Measurements from ENCODE around the gene ZNF516.

The ZNF516 gene

DNA sequence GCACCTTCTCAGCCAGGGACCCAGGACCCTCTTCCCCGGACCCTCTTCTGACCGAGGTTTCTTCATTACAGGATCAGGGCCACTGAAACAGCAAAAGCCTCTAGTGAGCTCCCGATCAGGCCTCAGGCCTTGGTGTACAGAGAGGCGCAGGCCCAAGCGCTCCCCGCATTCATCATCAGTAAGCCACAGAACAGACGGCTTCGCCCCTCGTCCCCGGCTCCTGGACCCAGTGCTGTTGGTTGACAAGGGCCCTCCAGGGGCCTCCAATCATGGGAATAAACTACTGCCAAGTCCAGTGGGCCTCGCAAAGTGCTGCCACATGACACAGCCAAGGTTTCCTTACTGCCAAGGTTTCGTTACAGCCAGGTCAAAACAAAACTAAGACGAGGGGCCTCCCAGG is 111.4 kb downstream of the ZNF516 start:
- Histone ChIP-seq H3K9me3 (ENCODE audit: control insufficient read depth, low read length) (no peaks in the 10 kb centered on the region), H3K4me1 (ENCODE audit: control insufficient read depth, insufficient read depth, low read length, poor library complexity, severe bottlenecking) (peaks cover 10% of the 10 kb centered on the region), H3K27ac (ENCODE audit: insufficient read depth, low read length, poor library complexity, severe bottlenecking) (no peak overlapping the region), H3K4me3 (ENCODE audit: insufficient read depth, low read depth, low read length, poor library complexity, severe bottlenecking) (no peak overlapping the region), H3K27me3 (replicated peaks; ENCODE audit: control insufficient read depth, insufficient read depth, low read length, poor library complexity, severe bottlenecking) (no peaks in the 10 kb centered on the region), H3K36me3 (ENCODE audit: control insufficient read depth, insufficient read depth, low read length) (no peaks in the 10 kb centered on the region)
- no peak for DNase-seq

DNA sequence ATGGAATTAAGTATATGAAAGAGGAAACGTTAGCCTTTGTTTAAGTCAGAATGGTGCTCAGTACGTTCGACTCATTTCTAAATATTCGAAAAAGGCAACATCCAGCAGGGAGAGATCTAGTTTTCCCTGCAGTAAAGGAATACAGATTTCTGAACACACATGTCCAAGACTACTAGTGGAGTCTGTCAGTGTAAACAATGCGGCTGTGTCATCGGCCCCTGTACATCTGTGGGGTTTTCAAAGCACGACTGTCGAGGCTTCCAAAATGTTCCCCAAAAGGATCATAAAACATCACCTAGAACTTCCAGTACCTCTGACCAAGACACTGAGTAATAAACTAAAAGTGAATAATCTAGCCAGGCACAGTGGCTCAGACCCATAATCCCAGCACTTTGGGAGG is 112.8 kb downstream of the ZNF516 start:
- H3K9me3 ChIP-seq (ENCODE audit: control insufficient read depth, low read length): no peaks in the 10 kb centered on the region
- no peaks in the 10 kb centered on the region for H3K36me3 ChIP-seq (ENCODE audit: control insufficient read depth, insufficient read depth, low read length)
- H3K4me3 ChIP-seq (ENCODE audit: insufficient read depth, low read depth, low read length, poor library complexity, severe bottlenecking): no peak overlapping the region
- no peak for DNase-seq
- H3K27me3 ChIP-seq (replicated peaks; ENCODE audit: control insufficient read depth, insufficient read depth, low read length, poor library complexity, severe bottlenecking): no peaks in the 10 kb centered on the region
- H3K27ac ChIP-seq (ENCODE audit: insufficient read depth, low read length, poor library complexity, severe bottlenecking): no peak overlapping the region
- H3K4me1 ChIP-seq (ENCODE audit: control insufficient read depth, insufficient read depth, low read length, poor library complexity, severe bottlenecking): peaks cover 10% of the 10 kb centered on the region

DNA sequence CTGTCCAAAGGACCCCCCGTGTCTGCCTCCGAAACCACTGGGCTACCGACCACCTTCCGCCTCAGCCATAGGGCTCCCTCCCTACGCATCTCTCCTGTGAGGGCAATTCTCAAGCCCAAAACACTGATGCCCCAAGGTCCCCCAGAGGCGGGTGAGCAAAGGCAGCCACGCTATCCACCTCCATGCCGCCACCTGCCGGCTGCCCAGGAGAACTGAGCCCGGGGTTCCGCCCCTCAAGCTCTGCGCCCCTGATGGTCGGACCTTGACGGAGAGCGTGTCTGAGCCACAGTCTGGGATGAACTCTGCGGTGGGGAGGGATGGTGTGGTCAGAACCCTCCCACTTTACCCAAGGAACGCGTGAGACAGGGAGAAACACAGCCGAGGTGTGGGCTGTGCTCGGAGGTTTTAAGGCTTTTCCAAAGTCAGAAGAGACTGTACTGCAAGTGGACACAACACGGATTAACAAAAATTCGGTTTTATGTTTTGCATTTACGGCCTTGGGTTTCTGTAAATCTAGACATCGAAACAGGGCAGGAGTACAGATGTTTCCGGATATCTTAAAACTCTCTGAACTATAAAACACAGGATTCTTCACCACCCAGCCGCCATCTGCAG is 114.1 kb downstream of the ZNF516 start:
- no peaks in the 10 kb centered on the region for H3K9me3 ChIP-seq (ENCODE audit: control insufficient read depth, low read length)
- DNase-seq: no peak
- H3K4me3 ChIP-seq (ENCODE audit: insufficient read depth, low read depth, low read length, poor library complexity, severe bottlenecking): no peak overlapping the region
- H3K36me3 ChIP-seq (ENCODE audit: control insufficient read depth, insufficient read depth, low read length): no peaks in the 10 kb centered on the region
- no peaks in the 10 kb centered on the region for H3K27me3 ChIP-seq (replicated peaks; ENCODE audit: control insufficient read depth, insufficient read depth, low read length, poor library complexity, severe bottlenecking)
- H3K27ac ChIP-seq (ENCODE audit: insufficient read depth, low read length, poor library complexity, severe bottlenecking): no peak overlapping the region
- H3K4me1 ChIP-seq (ENCODE audit: control insufficient read depth, insufficient read depth, low read length, poor library complexity, severe bottlenecking): peaks cover 3% of the 10 kb centered on the region

DNA sequence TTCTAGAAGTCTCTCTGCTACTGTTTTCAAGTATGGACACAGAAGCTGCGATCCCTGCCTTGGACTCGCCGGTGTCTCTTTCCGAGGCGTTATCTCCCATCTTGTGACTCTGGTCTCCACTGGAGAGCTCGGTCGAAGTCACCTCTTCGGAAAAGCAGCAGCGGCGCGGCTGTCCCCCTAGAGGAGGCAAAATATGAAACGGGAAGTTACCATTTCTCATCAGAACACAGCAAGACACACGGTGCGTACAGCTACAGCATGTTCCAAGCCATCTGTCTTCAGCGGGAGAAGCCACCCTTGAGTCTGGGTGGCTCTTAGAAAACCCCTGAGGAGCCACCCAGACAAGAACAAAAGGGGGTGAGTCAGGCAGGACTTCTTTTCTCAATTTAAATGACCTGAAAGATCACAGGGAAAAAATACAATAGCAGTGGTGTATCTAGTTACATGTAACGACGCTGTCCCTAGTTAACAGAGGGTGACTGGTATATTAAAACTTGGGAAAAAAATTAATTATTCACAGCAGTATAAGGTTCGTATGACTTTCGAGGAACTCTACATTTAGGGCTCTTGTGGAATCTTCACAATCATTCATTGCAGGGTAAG is 114.8 kb downstream of the ZNF516 start:
- H3K36me3 ChIP-seq (ENCODE audit: control insufficient read depth, insufficient read depth, low read length): no peaks in the 10 kb centered on the region
- no peak overlapping the region for H3K4me3 ChIP-seq (ENCODE audit: insufficient read depth, low read depth, low read length, poor library complexity, severe bottlenecking)
- no peaks in the 10 kb centered on the region for H3K27me3 ChIP-seq (replicated peaks; ENCODE audit: control insufficient read depth, insufficient read depth, low read length, poor library complexity, severe bottlenecking)
- H3K27ac ChIP-seq (ENCODE audit: insufficient read depth, low read length, poor library complexity, severe bottlenecking): no peak overlapping the region
- DNase-seq: no peak
- H3K9me3 ChIP-seq (ENCODE audit: control insufficient read depth, low read length): no peaks in the 10 kb centered on the region
- H3K4me1 ChIP-seq (ENCODE audit: control insufficient read depth, insufficient read depth, low read length, poor library complexity, severe bottlenecking): peaks cover 5% of the 10 kb centered on the region

DNA sequence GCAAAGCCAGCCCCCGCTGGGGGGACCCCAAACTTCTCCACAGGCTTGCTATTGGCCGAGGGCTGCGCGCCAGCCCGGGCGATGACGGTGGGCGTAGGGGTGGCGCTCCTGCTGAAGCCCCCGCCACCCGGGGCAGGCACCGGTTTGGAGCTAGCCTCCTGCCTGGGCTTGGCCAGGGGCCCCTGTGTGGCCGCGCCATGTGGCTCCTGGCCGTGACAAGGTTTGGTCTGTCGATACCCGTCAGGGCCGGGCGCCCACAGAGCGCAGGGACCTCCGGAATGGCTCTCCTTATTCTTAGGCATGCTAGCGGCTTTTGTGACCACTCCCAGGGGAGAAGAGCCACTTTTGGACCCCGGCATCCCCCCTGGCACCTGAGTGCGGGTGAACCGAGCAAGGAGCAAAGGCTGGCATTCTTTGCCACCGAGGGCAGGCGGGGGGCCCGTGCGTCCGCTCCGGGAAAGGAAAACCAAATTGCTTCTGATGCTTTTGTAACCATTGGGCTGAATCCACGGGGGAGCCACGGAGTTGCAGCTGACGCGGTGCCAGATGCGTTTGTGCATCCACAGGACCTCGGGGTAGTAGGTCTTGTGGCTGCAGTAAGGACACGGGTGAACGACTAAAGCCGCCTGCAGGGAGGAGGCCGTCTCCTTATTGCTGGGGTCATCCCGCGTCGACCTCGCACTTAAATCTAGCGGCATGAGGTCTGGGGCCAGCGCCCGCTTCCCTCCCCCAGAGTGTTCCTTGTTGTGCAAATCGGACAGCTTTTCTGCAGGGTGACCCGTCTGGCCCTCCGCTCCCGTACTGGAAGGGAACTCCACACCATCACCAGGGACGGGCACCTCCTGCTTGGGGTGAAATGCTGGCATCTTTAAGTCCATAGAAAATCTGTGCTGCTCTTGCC is 115.6 kb downstream of the ZNF516 start:
- no peak overlapping the region for H3K4me3 ChIP-seq (ENCODE audit: insufficient read depth, low read depth, low read length, poor library complexity, severe bottlenecking)
- DNase-seq: no peak
- peaks cover 10% of the 10 kb centered on the region for H3K4me1 ChIP-seq (ENCODE audit: control insufficient read depth, insufficient read depth, low read length, poor library complexity, severe bottlenecking)
- H3K27me3 ChIP-seq (replicated peaks; ENCODE audit: control insufficient read depth, insufficient read depth, low read length, poor library complexity, severe bottlenecking): no peaks in the 10 kb centered on the region
- no peak overlapping the region for H3K27ac ChIP-seq (ENCODE audit: insufficient read depth, low read length, poor library complexity, severe bottlenecking)
- no peaks in the 10 kb centered on the region for H3K36me3 ChIP-seq (ENCODE audit: control insufficient read depth, insufficient read depth, low read length)
- no peaks in the 10 kb centered on the region for H3K9me3 ChIP-seq (ENCODE audit: control insufficient read depth, low read length)

DNA sequence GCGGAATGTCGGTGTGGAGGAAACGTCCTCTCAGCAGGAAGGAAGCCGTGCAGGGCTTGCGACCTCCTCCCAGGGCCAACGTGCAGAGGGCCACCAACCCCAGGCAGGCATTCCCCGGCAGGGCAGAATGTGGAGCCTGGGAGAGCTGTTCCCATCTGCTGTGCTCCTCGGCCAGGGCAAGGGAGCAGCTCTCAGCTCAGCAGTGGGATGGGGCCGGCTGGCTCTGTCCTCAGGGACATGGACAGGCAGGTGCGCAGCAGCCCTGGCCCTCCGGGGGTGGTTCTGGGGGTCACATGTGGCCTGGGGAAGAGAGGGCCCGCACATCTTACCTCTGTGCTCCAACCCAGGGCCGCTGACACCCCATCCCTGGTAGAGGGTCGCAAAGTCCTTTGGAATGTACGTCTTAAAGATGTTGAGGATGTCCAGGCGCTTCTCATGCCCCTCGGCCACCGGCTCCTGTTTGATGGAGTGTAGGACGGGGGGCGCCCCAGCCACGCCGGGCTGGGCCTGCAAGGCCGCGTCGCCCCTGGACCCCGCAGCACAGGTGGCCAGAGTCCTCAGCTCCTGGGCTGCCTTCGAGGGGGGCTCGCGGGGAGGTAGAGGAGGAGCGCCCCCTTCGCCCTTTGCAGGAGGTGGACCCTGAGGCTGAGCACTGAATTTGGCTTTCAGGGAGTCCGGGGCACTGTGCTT is 116.4 kb downstream of the ZNF516 start:
- H3K4me1 ChIP-seq (ENCODE audit: control insufficient read depth, insufficient read depth, low read length, poor library complexity, severe bottlenecking): peaks cover 17% of the 10 kb centered on the region
- no peaks in the 10 kb centered on the region for H3K36me3 ChIP-seq (ENCODE audit: control insufficient read depth, insufficient read depth, low read length)
- no peak overlapping the region for H3K4me3 ChIP-seq (ENCODE audit: insufficient read depth, low read depth, low read length, poor library complexity, severe bottlenecking)
- no peak for DNase-seq
- H3K27ac ChIP-seq (ENCODE audit: insufficient read depth, low read length, poor library complexity, severe bottlenecking): no peak overlapping the region
- H3K27me3 ChIP-seq (replicated peaks; ENCODE audit: control insufficient read depth, insufficient read depth, low read length, poor library complexity, severe bottlenecking): no peaks in the 10 kb centered on the region
- no peaks in the 10 kb centered on the region for H3K9me3 ChIP-seq (ENCODE audit: control insufficient read depth, low read length)

DNA sequence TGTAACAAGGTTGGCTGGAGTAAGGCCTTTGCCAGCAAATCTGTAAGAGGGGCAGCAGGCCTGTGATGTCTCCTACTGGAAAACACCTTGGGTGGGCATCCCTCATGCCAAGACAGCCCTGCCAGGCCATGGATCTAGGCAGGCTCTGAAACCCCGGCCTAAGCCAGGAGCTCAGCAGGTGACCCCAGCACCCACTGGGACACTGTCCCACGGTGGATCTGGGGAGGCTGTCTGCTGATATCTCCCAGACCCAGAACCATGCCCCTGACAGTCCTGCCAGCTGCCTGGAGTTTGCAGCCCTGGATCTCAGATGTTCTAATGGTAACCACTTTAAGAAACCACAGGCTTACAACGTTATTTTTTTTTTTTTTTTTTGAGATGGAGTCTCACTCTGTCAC is 117.7 kb downstream of the ZNF516 start:
- no peak overlapping the region for H3K27ac ChIP-seq (ENCODE audit: insufficient read depth, low read length, poor library complexity, severe bottlenecking)

DNA sequence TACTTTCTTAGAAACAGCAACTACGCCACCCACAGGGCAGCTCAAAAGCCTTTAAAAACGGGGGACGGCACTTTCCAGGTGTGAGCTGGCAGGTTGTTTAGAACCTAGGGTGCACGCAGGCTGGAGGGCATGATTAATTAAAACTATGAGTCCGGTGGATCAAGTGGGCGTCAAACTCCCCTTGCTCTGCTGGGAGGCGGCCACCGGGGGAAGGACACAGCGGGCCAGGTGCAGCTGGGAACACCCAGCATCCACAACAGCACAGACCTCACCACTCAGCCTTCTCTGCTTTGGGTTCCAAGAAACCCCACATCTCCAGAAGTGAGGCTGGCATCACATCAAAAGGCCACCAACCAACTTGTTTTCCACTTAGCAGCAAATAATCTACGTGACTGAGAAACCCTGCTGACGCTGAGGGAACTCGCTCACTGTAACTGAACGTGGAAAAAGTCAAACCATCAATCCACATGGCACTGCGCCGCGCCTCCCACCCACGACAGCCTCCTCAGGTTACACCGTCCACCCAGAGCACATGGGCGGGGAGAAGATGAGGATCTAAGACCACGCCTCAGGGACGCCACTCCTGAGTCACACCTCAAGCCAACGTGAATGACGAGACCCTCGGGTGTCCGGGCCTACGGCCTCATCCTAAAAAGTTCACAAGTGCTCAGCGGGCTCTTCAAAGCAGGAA is 118.2 kb downstream of the ZNF516 start:
- no peak overlapping the region for H3K4me3 ChIP-seq (ENCODE audit: insufficient read depth, low read depth, low read length, poor library complexity, severe bottlenecking)
- peaks cover 17% of the 10 kb centered on the region for H3K4me1 ChIP-seq (ENCODE audit: control insufficient read depth, insufficient read depth, low read length, poor library complexity, severe bottlenecking)
- H3K27ac ChIP-seq (ENCODE audit: insufficient read depth, low read length, poor library complexity, severe bottlenecking): no peak overlapping the region
- DNase-seq: no peak
- no peaks in the 10 kb centered on the region for H3K36me3 ChIP-seq (ENCODE audit: control insufficient read depth, insufficient read depth, low read length)
- no peaks in the 10 kb centered on the region for H3K27me3 ChIP-seq (replicated peaks; ENCODE audit: control insufficient read depth, insufficient read depth, low read length, poor library complexity, severe bottlenecking)
- no peaks in the 10 kb centered on the region for H3K9me3 ChIP-seq (ENCODE audit: control insufficient read depth, low read length)

More for the DNA sequence above, 117.7 kb downstream of the ZNF516 start:
- Histone ChIP-seq H3K4me1 (ENCODE audit: control insufficient read depth, insufficient read depth, low read length, poor library complexity, severe bottlenecking) (peaks cover 17% of the 10 kb centered on the region), H3K4me3 (ENCODE audit: insufficient read depth, low read depth, low read length, poor library complexity, severe bottlenecking) (no peak overlapping the region), H3K36me3 (ENCODE audit: control insufficient read depth, insufficient read depth, low read length) (no peaks in the 10 kb centered on the region), H3K27me3 (replicated peaks; ENCODE audit: control insufficient read depth, insufficient read depth, low read length, poor library complexity, severe bottlenecking) (no peaks in the 10 kb centered on the region), H3K9me3 (ENCODE audit: control insufficient read depth, low read length) (no peaks in the 10 kb centered on the region)
- no peak for DNase-seq

DNA sequence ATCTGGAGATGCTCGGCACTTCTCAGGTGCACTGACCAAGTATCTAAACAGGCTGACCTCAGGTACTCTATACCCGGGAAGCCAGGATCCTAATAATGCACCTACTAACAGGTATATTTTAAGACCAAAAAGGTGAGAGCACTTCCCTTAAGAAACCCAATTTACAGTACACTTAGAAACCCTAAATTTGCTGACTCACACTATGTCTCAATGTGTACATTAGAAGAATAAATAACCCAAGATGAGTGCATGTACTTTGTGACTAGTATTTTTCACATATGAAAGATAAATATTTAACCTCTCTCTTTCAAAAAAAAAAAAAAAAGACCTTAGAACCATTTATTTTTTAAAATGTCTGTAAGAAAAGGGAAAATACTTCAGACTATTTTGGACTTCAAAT is 118.8 kb downstream of the ZNF516 start:
- Histone ChIP-seq H3K4me1 (ENCODE audit: control insufficient read depth, insufficient read depth, low read length, poor library complexity, severe bottlenecking) (peaks cover 17% of the 10 kb centered on the region), H3K9me3 (ENCODE audit: control insufficient read depth, low read length) (no peaks in the 10 kb centered on the region), H3K4me3 (ENCODE audit: insufficient read depth, low read depth, low read length, poor library complexity, severe bottlenecking) (no peak overlapping the region), H3K36me3 (ENCODE audit: control insufficient read depth, insufficient read depth, low read length) (no peaks in the 10 kb centered on the region), H3K27ac (ENCODE audit: insufficient read depth, low read length, poor library complexity, severe bottlenecking) (no peak overlapping the region), H3K27me3 (replicated peaks; ENCODE audit: control insufficient read depth, insufficient read depth, low read length, poor library complexity, severe bottlenecking) (no peaks in the 10 kb centered on the region)
- DNase-seq: no peak
